Activated T-cell treated with anti-CD3 and anti-CD28 coated beads, Interleukin-2, amount 50 U/mL, for 4 hours (primary cell): ENCODE measurements around the gene COL13A1. TPM values are rescaled to one million over a fixed set of nuclear protein-coding genes. Genes with fewer than 3 reads are reported as not detected.

Experiments used
- ATAC-seq, 2 donors: fragments of 200-7000 bp; cut with Tn5 transposase; one replicate each; pipeline ENCODE4 v1.10.0; 2021
- DNase-seq: peaks from one replicate; pipeline ENCODE4 v3.0.0-alpha.2; 2020
- H3K27me3 Mint-ChIP-seq: one replicate; pipeline ENCODE4 v1.8.0; 2021; ENCODE audit warnings: low read depth, mixed read lengths
- H3K36me3 Mint-ChIP-seq: one replicate; pipeline ENCODE4 v1.8.0; 2022; ENCODE audit warnings: mixed read lengths; ENCODE audit not compliant: insufficient read depth
- H3K4me1 Mint-ChIP-seq: one replicate; pipeline ENCODE4 v1.8.0; 2021; ENCODE audit warnings: low read depth, mixed read lengths
- H3K4me3 Mint-ChIP-seq: one replicate; pipeline ENCODE4 v1.8.0; 2021; ENCODE audit warnings: mild to moderate bottlenecking, moderate library complexity, mixed read lengths
- H3K9me3 Mint-ChIP-seq: one replicate; pipeline ENCODE4 v1.8.0; 2021; ENCODE audit warnings: mixed read lengths
- total RNA-seq, 3 donors: library from RNA; stranded (reverse); gene quantifications; one replicate each; pipeline ENCODE4 v1.2.1, GENCODE V29; 2021

The COL13A1 gene
- total RNA-seq, 3 donors from 2014 or later = not detected

- no peaks in the 10 kb centered on the region for H3K36me3 Mint-ChIP-seq
- peaks cover 11% of the 10 kb centered on the region for H3K27me3 Mint-ChIP-seq
- no peaks in the 10 kb centered on the region for H3K9me3 Mint-ChIP-seq
- DNase-seq = no peak
- no peak overlapping the region for H3K4me3 Mint-ChIP-seq
- H3K4me1 Mint-ChIP-seq = no peaks in the 10 kb centered on the region
- no peak for ATAC-seq
Observed at GRCh38 chr10:69910561-69910960, 108.9 kb downstream of the COL13A1 start.

- ATAC-seq = no peak
- no peaks in the 10 kb centered on the region for H3K9me3 Mint-ChIP-seq
- H3K4me1 Mint-ChIP-seq = no peaks in the 10 kb centered on the region
- H3K36me3 Mint-ChIP-seq = no peaks in the 10 kb centered on the region
- no peak for DNase-seq
- no peak overlapping the region for H3K4me3 Mint-ChIP-seq
- peaks cover 15% of the 10 kb centered on the region for H3K27me3 Mint-ChIP-seq
Observed at GRCh38 chr10:69911613-69912528, 110.2 kb downstream of the COL13A1 start.

GRCh38 chr10:69912589-69912988, 110.9 kb downstream of the COL13A1 start:
- H3K27me3 Mint-ChIP-seq = peaks cover 13% of the 10 kb centered on the region
- H3K36me3 Mint-ChIP-seq = no peaks in the 10 kb centered on the region
- DNase-seq = no peak
- H3K4me1 Mint-ChIP-seq = no peaks in the 10 kb centered on the region
- ATAC-seq = no peak
- H3K4me3 Mint-ChIP-seq = no peak overlapping the region
- H3K9me3 Mint-ChIP-seq = no peaks in the 10 kb centered on the region

GRCh38 chr10:69913606-69914382, 112.1 kb downstream of the COL13A1 start:
- Mint-ChIP-seq H3K27me3 (peaks cover 8% of the 10 kb centered on the region), H3K36me3 (no peaks in the 10 kb centered on the region), H3K4me1 (no peaks in the 10 kb centered on the region), H3K4me3 (no peak overlapping the region), H3K9me3 (no peaks in the 10 kb centered on the region)
- DNase-seq = no peak
- ATAC-seq = no peak

- Mint-ChIP-seq H3K9me3 (no peaks in the 10 kb centered on the region), H3K36me3 (no peaks in the 10 kb centered on the region), H3K27me3 (peaks cover 8% of the 10 kb centered on the region), H3K4me1 (no peaks in the 10 kb centered on the region), H3K4me3 (no peak overlapping the region)
- DNase-seq = peak; percentile 37
- peak; percentile 73 for ATAC-seq
Observed at GRCh38 chr10:69914398-69915214, 112.9 kb downstream of the COL13A1 start.

- no peak overlapping the region for H3K4me3 Mint-ChIP-seq
- DNase-seq (no peak), ATAC-seq (no peak)
- no peaks in the 10 kb centered on the region for H3K9me3 Mint-ChIP-seq
- peaks cover 8% of the 10 kb centered on the region for H3K27me3 Mint-ChIP-seq
- no peaks in the 10 kb centered on the region for H3K36me3 Mint-ChIP-seq
- no peaks in the 10 kb centered on the region for H3K4me1 Mint-ChIP-seq
Observed at GRCh38 chr10:69915215-69915560, 113.5 kb downstream of the COL13A1 start.

GRCh38 chr10:69916118-69916517, 114.4 kb downstream of the COL13A1 start:
- Mint-ChIP-seq H3K4me1 (no peaks in the 10 kb centered on the region), H3K27me3 (peaks cover 8% of the 10 kb centered on the region), H3K9me3 (no peaks in the 10 kb centered on the region), H3K36me3 (no peaks in the 10 kb centered on the region), H3K4me3 (no peak overlapping the region)
- no peak for ATAC-seq
- DNase-seq = no peak

- Mint-ChIP-seq H3K4me1 (no peaks in the 10 kb centered on the region), H3K4me3 (no peak overlapping the region), H3K36me3 (no peaks in the 10 kb centered on the region), H3K9me3 (no peaks in the 10 kb centered on the region), H3K27me3 (peaks cover 8% of the 10 kb centered on the region)
- ATAC-seq (no peak), DNase-seq (no peak)
Observed at GRCh38 chr10:69918036-69918435, 116.3 kb downstream of the COL13A1 start.

GRCh38 chr10:69919250-69919649, 117.5 kb downstream of the COL13A1 start:
- ATAC-seq (no peak), DNase-seq (no peak)
- H3K9me3 Mint-ChIP-seq = no peaks in the 10 kb centered on the region
- no peaks in the 10 kb centered on the region for H3K4me1 Mint-ChIP-seq
- no peak overlapping the region for H3K4me3 Mint-ChIP-seq
- peaks cover 5% of the 10 kb centered on the region for H3K27me3 Mint-ChIP-seq
- no peaks in the 10 kb centered on the region for H3K36me3 Mint-ChIP-seq

- Mint-ChIP-seq H3K4me1 (no peaks in the 10 kb centered on the region), H3K4me3 (no peak overlapping the region), H3K9me3 (peaks cover 4% of the 10 kb centered on the region), H3K36me3 (no peaks in the 10 kb centered on the region), H3K27me3 (peaks cover 9% of the 10 kb centered on the region)
- DNase-seq = no peak
- ATAC-seq = no peak
Observed at GRCh38 chr10:69925111-69925510, 123.4 kb downstream of the COL13A1 start.

GRCh38 chr10:69928339-69928738, 126.6 kb downstream of the COL13A1 start:
- no peaks in the 10 kb centered on the region for H3K4me1 Mint-ChIP-seq
- no peak for DNase-seq

GRCh38 chr10:69929575-69929974, 127.9 kb downstream of the COL13A1 start:
- Mint-ChIP-seq H3K27me3 (peaks cover 17% of the 10 kb centered on the region), H3K36me3 (no peaks in the 10 kb centered on the region)

More at GRCh38 chr10:69928339-69928738, 126.6 kb downstream of the COL13A1 start:
- Mint-ChIP-seq H3K4me3 (no peak overlapping the region), H3K9me3 (peaks cover 4% of the 10 kb centered on the region), H3K36me3 (no peaks in the 10 kb centered on the region), H3K27me3 (peaks cover 17% of the 10 kb centered on the region)
- ATAC-seq = no peak

GRCh38 chr10:69934768-69935167, 133.1 kb downstream of the COL13A1 start:
- Mint-ChIP-seq H3K27me3 (peaks cover 10% of the 10 kb centered on the region), H3K4me1 (no peaks in the 10 kb centered on the region), H3K9me3 (no peaks in the 10 kb centered on the region), H3K36me3 (no peaks in the 10 kb centered on the region), H3K4me3 (no peak overlapping the region)
- ATAC-seq = no peak
- DNase-seq = no peak

More at GRCh38 chr10:69929575-69929974, 127.9 kb downstream of the COL13A1 start:
- Mint-ChIP-seq H3K4me1 (no peaks in the 10 kb centered on the region), H3K9me3 (peaks cover 4% of the 10 kb centered on the region), H3K4me3 (no peak overlapping the region)
- DNase-seq = no peak
- ATAC-seq = no peak

- Mint-ChIP-seq H3K4me3 (no peak overlapping the region), H3K27me3 (peaks cover 4% of the 10 kb centered on the region), H3K36me3 (no peaks in the 10 kb centered on the region), H3K4me1 (no peaks in the 10 kb centered on the region), H3K9me3 (no peaks in the 10 kb centered on the region)
- no peak for ATAC-seq
- DNase-seq = no peak
Observed at GRCh38 chr10:69936091-69936490, 134.4 kb downstream of the COL13A1 start.
